A375 (cell line): ENCODE measurements around the gene HAGHL. TPM values are rescaled to one million over a fixed set of nuclear protein-coding genes. Genes with fewer than 3 reads are reported as not detected.

Source experiments
- small RNA-seq: library from RNA; depleted of rRNA; stranded (forward); fragments of <200 nt; gene quantifications from one replicate; pipeline ENCODE3, GENCODE V24; 2014
- total RNA-seq: library from RNA; depleted of rRNA; stranded (reverse); fragments of >200 nt; shearing (Covaris generic); gene quantifications from 2 replicates; pipeline ENCODE4 v1.2.3, GENCODE V29; 2014; rRNA removed

Gene HAGHL
- total RNA-seq = 41.0 and 47.9 TPM in 2 replicates

DNA sequence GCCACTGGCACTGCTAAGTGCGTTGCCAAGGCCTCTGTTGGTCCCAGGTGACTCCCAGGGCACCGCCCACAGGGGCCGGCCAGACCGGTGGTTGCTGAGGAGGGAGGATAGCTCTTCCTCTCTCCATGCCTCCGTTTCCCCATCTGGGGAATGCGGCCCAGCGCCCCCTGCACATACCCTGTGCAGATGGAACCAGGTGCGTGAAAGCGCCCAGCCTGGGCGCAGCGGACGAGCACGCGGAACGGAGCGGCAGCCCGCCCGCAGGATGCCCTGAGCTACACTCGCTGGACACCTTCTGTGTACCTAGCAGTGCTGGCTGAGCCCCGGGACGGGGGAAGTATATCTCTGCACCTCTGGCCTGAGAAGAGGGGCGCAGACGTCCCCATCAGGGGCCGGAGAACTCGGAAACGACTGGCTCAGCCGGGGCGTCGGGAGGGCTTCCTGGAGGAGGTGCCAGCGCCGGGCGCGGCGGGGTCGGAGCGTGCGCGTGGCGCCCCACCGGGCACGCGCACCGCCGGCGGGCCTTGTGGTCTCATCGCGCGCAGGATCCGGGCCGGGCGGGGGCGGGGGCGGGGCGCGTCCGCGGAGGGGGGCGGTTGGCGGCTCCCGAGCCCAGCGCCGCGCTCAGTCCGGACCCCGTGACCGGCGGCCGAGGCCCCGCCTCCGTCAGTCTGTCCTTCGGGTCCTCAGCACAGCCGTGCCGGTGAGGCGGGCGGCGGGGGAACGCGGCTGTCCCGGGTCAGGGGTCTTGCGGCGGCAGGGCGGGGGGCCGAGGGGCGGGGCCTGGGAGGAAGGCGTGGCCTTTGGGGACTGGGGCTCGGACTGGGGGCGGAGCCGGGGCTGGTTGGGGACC is at the start of gene HAGHL, which contains the start of gene CCDC78:
Gene HAGHL (plus strand): TSS at position 669 of the 853 bp plus-strand sequence. CDS start 404 bp downstream, outside the sequence.
Gene CCDC78 (minus strand): TSS at position 6 of the 853 bp plus-strand sequence. CDS start 76 bp downstream, outside the sequence.

DNA sequence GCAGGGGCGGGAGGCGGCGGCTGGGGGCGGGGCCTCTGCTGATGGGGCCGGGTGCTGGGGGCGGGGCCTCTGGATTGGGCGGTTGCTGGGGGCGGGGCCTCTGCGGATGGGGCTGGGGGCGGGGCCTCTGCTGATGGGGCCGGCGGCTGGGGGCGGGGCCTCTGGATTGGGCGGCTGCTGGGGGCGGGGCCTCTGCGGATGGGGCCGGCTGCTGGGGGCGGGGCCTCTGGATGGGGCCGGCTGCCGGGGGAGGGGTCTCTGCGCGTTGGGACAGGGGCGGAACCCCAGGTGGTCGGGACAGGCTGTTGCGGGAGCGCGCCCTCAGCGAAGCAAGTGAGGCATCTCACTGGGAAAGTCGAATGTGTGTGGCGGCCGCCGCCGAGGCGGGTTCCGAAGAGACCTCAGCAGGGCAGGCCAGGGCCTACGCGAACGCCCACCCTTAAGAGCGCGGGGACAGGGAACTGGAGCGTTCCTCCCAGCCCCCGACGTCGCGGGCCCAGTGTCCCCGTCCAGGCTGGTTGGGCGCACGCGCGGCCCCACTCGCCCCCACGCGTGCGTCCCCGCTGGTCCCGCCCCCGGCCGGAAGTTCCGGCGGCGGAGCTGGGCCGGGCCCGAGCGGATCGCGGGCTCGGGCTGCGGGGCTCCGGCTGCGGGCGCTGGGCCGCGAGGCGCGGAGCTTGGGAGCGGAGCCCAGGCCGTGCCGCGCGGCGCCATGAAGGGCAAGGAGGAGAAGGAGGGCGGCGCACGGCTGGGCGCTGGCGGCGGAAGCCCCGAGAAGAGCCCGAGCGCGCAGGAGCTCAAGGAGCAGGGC is 46.9 kb upstream of the HAGHL start, which contains the start of gene STUB1:
Gene STUB1 (plus strand): TSS at position 597 of the 811 bp plus-strand sequence. CDS start 116 bp downstream, at position 713.

DNA sequence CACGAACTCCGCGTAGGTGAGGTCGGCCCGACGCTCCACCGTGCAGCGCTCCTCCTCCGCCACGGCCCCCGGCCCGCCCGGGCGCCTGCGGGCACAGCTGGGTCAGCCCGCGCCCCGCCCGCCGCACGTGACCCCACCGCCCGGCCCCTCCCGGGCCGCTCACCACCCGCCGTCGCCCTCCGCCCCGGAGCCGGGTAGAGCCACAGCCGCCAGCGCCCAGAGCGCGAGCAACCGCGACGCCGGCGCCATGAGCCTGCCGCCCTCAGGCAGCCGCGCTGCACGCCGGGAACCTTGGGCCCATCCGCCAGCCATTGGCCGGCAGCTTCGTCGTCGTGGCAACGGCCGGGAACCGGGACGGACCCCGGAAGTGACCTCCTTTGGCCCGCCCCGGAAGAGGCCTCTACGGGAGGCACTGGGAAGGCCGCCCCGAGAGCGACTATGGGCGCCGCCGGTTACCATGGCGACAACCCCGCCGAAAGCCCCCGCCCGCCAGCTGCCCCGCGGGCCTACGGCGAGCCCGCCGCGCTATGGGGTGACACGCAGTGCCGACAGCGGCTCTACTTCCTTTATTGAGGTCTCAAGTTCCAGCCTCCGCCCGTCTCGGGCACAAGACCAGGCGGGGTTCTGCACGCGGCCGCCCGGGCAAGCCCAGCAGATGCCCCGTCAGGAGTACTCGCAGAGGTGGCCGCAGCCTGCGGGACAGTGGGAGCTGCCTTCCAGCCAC is 42.7 kb upstream of the HAGHL start, which contains the start of gene JMJD8:
Gene JMJD8 (minus strand): TSS at position 264 of the 724 bp plus-strand sequence. CDS start 15 bp downstream, at position 249.

GRCh38 chr16:705431-706188 is 21.3 kb upstream of the HAGHL start, which contains the start of gene FBXL16:
Gene FBXL16, minus strand, starts transcription at chr16:705801. Its CDS starts 8,396 bp downstream, at chr16:697405.

GRCh38 chr16:714558-715476 is 12.1 kb upstream of the HAGHL start, which contains the start of gene METRN:
Gene METRN, plus strand, starts transcription at chr16:715118. Its CDS starts 172 bp downstream, at chr16:715290.

DNA sequence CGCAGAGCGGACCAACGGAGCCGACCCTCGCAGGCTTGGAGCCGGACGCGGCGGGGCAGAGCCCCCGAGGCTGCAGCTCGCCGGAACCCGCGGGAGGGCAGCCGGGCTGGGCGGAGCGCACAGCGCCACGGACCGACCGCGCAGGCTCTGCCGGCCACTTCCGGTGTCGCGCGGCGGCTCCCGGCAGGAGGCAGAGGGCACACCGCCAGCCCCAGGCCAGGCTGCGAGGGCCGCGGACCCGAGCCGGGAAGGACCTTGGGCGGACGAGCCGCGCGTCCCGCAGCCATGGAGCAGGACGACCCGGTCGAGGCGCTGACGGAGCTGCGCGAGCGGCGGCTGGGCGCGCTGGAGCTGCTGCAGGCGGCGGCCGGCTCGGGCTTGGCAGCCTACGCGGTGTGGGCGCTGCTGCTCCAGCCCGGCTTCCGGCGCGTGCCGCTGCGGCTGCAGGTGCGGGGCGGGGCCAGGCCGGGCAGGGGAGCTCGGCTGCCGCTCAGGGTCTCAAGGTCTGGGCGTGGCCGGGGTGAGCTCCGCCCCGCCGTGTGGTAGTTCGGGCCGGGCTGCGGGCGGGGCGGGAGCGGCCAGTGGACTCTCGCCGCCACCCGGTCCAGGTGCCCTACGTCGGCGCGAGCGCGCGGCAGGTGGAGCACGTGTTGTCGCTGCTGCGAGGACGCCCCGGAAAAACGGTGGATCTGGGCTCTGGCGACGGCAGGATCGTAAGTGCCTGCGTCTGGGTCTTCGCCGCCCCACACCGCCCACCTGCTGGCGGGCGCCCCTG is 5.7 kb upstream of the HAGHL start, which contains the start of gene ANTKMT:
Gene ANTKMT (plus strand): TSS at position 157 of the 775 bp plus-strand sequence. CDS start 129 bp downstream, at position 286.

GRCh38 chr16:740764-741505 is 14.0 kb downstream of the HAGHL start, which contains the start of gene CIAO3:
Gene CIAO3, minus strand, starts transcription at chr16:740997. Its CDS starts 12 bp downstream, at chr16:740985.

DNA sequence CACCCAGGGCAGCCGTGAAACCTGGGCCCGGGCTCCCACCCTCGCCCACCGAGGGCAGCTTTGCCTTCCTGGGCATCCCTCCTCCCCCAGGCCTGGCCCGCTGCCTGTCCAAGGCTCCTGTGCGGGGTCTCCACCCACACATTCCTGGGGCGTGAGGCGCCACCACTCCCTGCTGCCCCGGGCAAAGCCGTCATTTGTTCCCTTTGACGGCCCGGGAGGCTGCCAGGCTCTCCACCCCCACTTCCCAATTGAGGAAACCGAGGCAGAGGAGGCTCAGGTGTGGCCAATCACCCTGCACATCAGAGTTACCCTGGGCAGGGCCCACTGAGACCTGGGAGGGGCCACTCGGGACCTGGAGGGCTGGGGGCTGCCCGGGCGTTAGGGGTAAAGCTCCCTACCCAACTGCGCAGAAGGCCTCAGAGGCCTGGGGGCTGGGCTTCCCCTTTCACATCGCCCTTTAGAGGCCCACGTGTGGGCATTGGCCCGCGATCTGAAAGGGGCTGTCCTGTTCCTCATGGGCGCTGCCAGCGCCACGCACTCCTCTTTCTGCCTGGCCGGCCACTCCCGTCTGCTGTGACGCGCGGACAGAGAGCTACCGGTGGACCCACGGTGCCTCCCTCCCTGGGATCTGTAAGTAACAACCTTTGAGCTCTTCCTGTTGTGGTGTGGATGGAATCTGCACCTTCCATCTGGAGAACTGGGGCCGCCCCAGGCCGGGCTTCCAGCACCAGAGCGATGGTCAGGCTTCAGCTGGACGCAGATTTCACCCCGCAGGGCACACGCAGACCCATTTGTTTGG is 33.8 kb downstream of the HAGHL start, which contains the start of gene MSLN:
Gene MSLN (plus strand): TSS at position 190 of the 799 bp plus-strand sequence. CDS start 1,947 bp downstream, outside the sequence.

Small RNA genes lying within 50 kb of the gene (small RNA-seq; reads per million reads assigned to genes)
- not detected for gene MIR662

Other genes starting within 250 kb of the HAGHL start
- 53.1 and 58.8 TPM in 2 replicates for gene CAPN15, start 199.4 kb upstream of the HAGHL start, total RNA-seq
- 0.16 TPM in 1 of 2 replicates, not detected in the other for gene PRR35, start 166.7 kb upstream of the HAGHL start, total RNA-seq
- 0.11 and 0.56 TPM in 2 replicates for gene NHLRC4, start 160.1 kb upstream of the HAGHL start, total RNA-seq
- gene PIGQ, start 157.1 kb upstream of the HAGHL start, total RNA-seq = 35.4 and 47.3 TPM in 2 replicates
- 15.6 and 17.4 TPM in 2 replicates for gene RAB40C, start 137.0 kb upstream of the HAGHL start, total RNA-seq
- 0.04 TPM in 1 of 2 replicates, not detected in the other for gene WFIKKN1, start 96.1 kb upstream of the HAGHL start, total RNA-seq
- 266 and 301 TPM in 2 replicates for gene METTL26, start 90.8 kb upstream of the HAGHL start, total RNA-seq
- gene MCRIP2, start 85.3 kb upstream of the HAGHL start, total RNA-seq = 54.2 and 55.8 TPM in 2 replicates
- 49.9 and 77.0 TPM in 2 replicates for gene WDR90, start 77.7 kb upstream of the HAGHL start, total RNA-seq
- 140 and 152 TPM in 2 replicates for gene RHOT2, start 59.0 kb upstream of the HAGHL start, total RNA-seq
- 6.5 and 6.8 TPM in 2 replicates for gene RHBDL1, start 51.4 kb upstream of the HAGHL start, total RNA-seq
- 237 and 270 TPM in 2 replicates for gene STUB1, start 46.7 kb upstream of the HAGHL start, total RNA-seq
- gene JMJD8, start 42.8 kb upstream of the HAGHL start, total RNA-seq = 93.3 and 97.0 TPM in 2 replicates
- 4.0 and 10.0 TPM in 2 replicates for gene WDR24, start 36.7 kb upstream of the HAGHL start, total RNA-seq
- gene FBXL16, start 21.3 kb upstream of the HAGHL start, total RNA-seq = 0.04 TPM in 1 of 2 replicates, not detected in the other
- 201 and 228 TPM in 2 replicates for gene METRN, start 12.0 kb upstream of the HAGHL start, total RNA-seq
- gene ANTKMT, start 6.0 kb upstream of the HAGHL start, total RNA-seq = 71.1 and 79.8 TPM in 2 replicates
- gene CCDC78, start 663 bp upstream of the HAGHL start, total RNA-seq = 14.4 and 16.5 TPM in 2 replicates
- 39.5 and 43.3 TPM in 2 replicates for gene CIAO3, start 13.9 kb downstream of the HAGHL start, total RNA-seq
- gene MSLN, start 33.6 kb downstream of the HAGHL start, total RNA-seq = 9.2 and 11.1 TPM in 2 replicates
- gene RPUSD1, start 61.3 kb downstream of the HAGHL start, total RNA-seq = 42.7 and 43.5 TPM in 2 replicates
- gene CHTF18, start 61.5 kb downstream of the HAGHL start, total RNA-seq = 53.4 and 56.0 TPM in 2 replicates
- not detected in 2 replicates for gene GNG13, start 73.6 kb downstream of the HAGHL start, total RNA-seq
- 5.5 and 11.8 TPM in 2 replicates for gene LMF1, start 243.9 kb downstream of the HAGHL start, total RNA-seq